K562 (cell line): ENCODE data around the gene LRMDA. TPM values are rescaled to one million over a fixed set of nuclear protein-coding genes. Genes with fewer than 3 reads are reported as not detected.

ENCODE experiments used
- ATAC-seq: fragments of 200-7000 bp; cut with Tn5 transposase; 3 replicates; pipeline ENCODE4 v1.9.1; 2020; ENCODE audit warnings: moderate library complexity
- BruUV-seq: library from RNA; stranded (reverse); fragments of 400-500 nt; replicated peaks from 2 replicates; lab custom pipeline; 2021; lab: Mats Ljungman, UMichigan
- CTCF ChIA-PET: fragments of 300-600 bp; formaldehyde crosslinking; extraction: SDS; loops from one replicate; lab custom pipeline; 2021; ENCODE audit warnings: low intra/inter-chr PET ratio; lab: Yijun Ruan, JAX
- POLR2A ChIA-PET: fragments of 300-600, 350-650 bp; sonication (Branson Sonifier 250); formaldehyde crosslinking; extraction: SDS; loops from one replicate; lab custom pipeline; 2021; ENCODE audit warnings: antibody characterized with exemption, inconsistent platforms; lab: Yijun Ruan, JAX
- DNase-seq, 4 experiments: peaks; one replicate each; pipeline versions ENCODE4 v3.0.0 to v3.0.0-alpha.2; 2011 to 2018; ENCODE audit warnings: low spot score in 3 of 4, mixed read lengths in 3 of 4; ENCODE audit errors: extremely low read depth in 1 of 4
- FAIRE-seq: peaks from 2 replicates; lab custom pipeline; 2011; peaks lifted over from hg19 to GRCh38; lab: Jason Lieb, UNC
- H2AFZ ChIP-seq: 2 replicates; pipeline ENCODE4 v1.6.0; 2011; ENCODE audit warnings: low read depth, low read length, control low read depth, inconsistent platforms
- H3K27ac ChIP-seq: fragments of 200-600 bp; 3 replicates; pipeline ENCODE4 v1.8.0; 2011; ENCODE audit warnings: low read depth, mild to moderate bottlenecking, control low read depth, inconsistent platforms, low read length, moderate library complexity, mixed read lengths; ENCODE audit errors: extremely low read depth
- H3K27me3 ChIP-seq, 2 experiments: fragments of 300-600 bp in 1 of 2; 2 replicates in 1 of 2; 3 replicates in 1 of 2; pipeline versions ENCODE4 v1.6.0 to v1.8.0; 2011; ENCODE audit warnings: inconsistent platforms in 2 of 2, low read length in 2 of 2, mild to moderate bottlenecking in 1 of 2, mixed read lengths in 1 of 2, moderate library complexity in 1 of 2; ENCODE audit not compliant: control insufficient read depth in 2 of 2, insufficient read depth in 2 of 2
- H3K36me3 ChIP-seq: fragments of 300-600 bp; 3 replicates; pipeline ENCODE4 v1.8.0; 2011; ENCODE audit warnings: mild to moderate bottlenecking, low read length, inconsistent platforms; ENCODE audit not compliant: control insufficient read depth, insufficient read depth
- H3K4me1 ChIP-seq, 2 experiments: fragments of 200-600 bp in 1 of 2; replicated peaks in 1 of 2; 2 replicates in 1 of 2; 3 replicates in 1 of 2; pipeline versions ENCODE4 v1.5.1 to v1.8.0; 2011; ENCODE audit warnings: inconsistent platforms in 2 of 2, low read length in 2 of 2, mild to moderate bottlenecking in 1 of 2, mixed read lengths in 1 of 2, moderate library complexity in 1 of 2; ENCODE audit not compliant: control insufficient read depth in 2 of 2, insufficient read depth in 2 of 2
- H3K4me2 ChIP-seq: 2 replicates; pipeline ENCODE4 v1.6.1; 2011; ENCODE audit warnings: low read length, control low read depth, inconsistent platforms, mixed read lengths; ENCODE audit not compliant: insufficient read depth
- H3K4me3 ChIP-seq: fragments of 200-600 bp; sonication (generic), shearing (Covaris generic); 2 replicates; pipeline ENCODE4 v1.5.1; 2016; ENCODE audit warnings: control low read depth, inconsistent platforms
- H3K79me2 ChIP-seq: fragments of 200-600 bp; 3 replicates; pipeline ENCODE4 v1.8.0; 2011; ENCODE audit warnings: low read length, inconsistent platforms; ENCODE audit not compliant: control insufficient read depth, insufficient read depth
- H3K9ac ChIP-seq, 2 experiments: 2 replicates each; pipeline versions ENCODE4 v1.6.0 to v1.6.1; 2011; ENCODE audit warnings: low read depth in 2 of 2, low read length in 2 of 2, control low read depth in 1 of 2, inconsistent platforms in 1 of 2, mild to moderate bottlenecking in 1 of 2, mixed read lengths in 1 of 2; ENCODE audit not compliant: insufficient read depth in 1 of 2
- H3K9me1 ChIP-seq: one replicate; pipeline ENCODE4 v1.6.0; 2011; ENCODE audit warnings: inconsistent platforms, mild to moderate bottlenecking, low read length, moderate library complexity; ENCODE audit not compliant: control insufficient read depth, insufficient read depth
- H3K9me3 ChIP-seq: replicated peaks from 2 replicates; pipeline ENCODE4 v1.5.1; 2011; ENCODE audit warnings: low read depth, low read length, inconsistent platforms; ENCODE audit not compliant: control insufficient read depth, insufficient read depth
- H4K20me1 ChIP-seq: replicated peaks from 2 replicates; pipeline ENCODE4 v1.6.1; 2011; ENCODE audit warnings: low read length, inconsistent platforms, mixed read lengths; ENCODE audit not compliant: control insufficient read depth, insufficient read depth
- COPS2 ChIP-seq: fragments of 450-650 bp; conservative IDR thresholded peaks from 2 replicates; pipeline ENCODE4 v1.6.1; 2016; ENCODE audit warnings: mild to moderate bottlenecking, moderate library complexity
- FOXM1 ChIP-seq, 2 experiments: fragments of 450-650 bp in 1 of 2; sonication (generic) in 1 of 2; formaldehyde crosslinking in 1 of 2; IDR thresholded peaks; 2 replicates each; pipeline versions ENCODE4 v1.6.1 to v1.9.0; 2017 to 2022; ENCODE audit warnings: low read depth in 2 of 2, mild to moderate bottlenecking in 2 of 2, missing genetic modification reagents in 1 of 2, moderate library complexity in 1 of 2
- SAP30 ChIP-seq: fragments of 200-600 bp; sonication (generic); IDR thresholded peaks from 2 replicates; pipeline ENCODE4 v1.6.1; 2012; ENCODE audit warnings: borderline replicate concordance, low read depth, mild to moderate bottlenecking, moderate library complexity, low read length, control low read depth, inconsistent platforms; ENCODE audit not compliant: insufficient read depth, poor library complexity, severe bottlenecking
- SLC30A9 ChIP-seq: fragments of 250-450 bp; sonication (Bioruptor Pico); IDR thresholded peaks from 2 replicates; pipeline ENCODE4 v1.8.0; 2022; ENCODE audit warnings: mild to moderate bottlenecking, moderate library complexity
- SUPT5H ChIP-seq: fragments of 450-650 bp; IDR thresholded peaks from 2 replicates; pipeline ENCODE4 v1.6.1; 2016
- ZFP1 ChIP-seq: fragments of 450-650 bp; formaldehyde crosslinking; IDR thresholded peaks from 2 replicates; pipeline ENCODE4 v1.4.0; 2020; ENCODE audit warnings: mild to moderate bottlenecking, mixed read lengths
- ZNF143 ChIP-seq: sonication (generic); formaldehyde crosslinking; IDR thresholded peaks from 2 replicates; pipeline ENCODE4 v1.9.0; 2022; ENCODE audit warnings: mild to moderate bottlenecking, missing genetic modification reagents
- WGBS: fragments of 100-300 bp; shearing (Covaris generic); methylation state at CpG from one replicate; pipeline ENCODE4 v1.1.6; 2016; ENCODE audit warnings: low coverage, mixed read lengths; ENCODE audit not compliant: insufficient coverage; ENCODE audit errors: missing lambda C conversion rate; 5-methylcytosine and 5-hydroxymethylcytosine counted together
- in situ Hi-C: fragments of 300-500 bp; cut with MboI; formaldehyde crosslinking; loops from 4 replicates; pipeline ENCODE4 v1.15.0; 2018; ENCODE audit warnings: inconsistent platforms, mixed read lengths
- intact Hi-C: fragments of 100-400 bp; cut with micrococcal nuclease; formaldehyde crosslinking; loops from 2 replicates; pipeline ENCODE4 v1.14.2; 2022
- polyA plus RNA-seq, 8 experiments: library from polyadenylated mRNA; depleted of rRNA in 4 of 8; stranded (reverse) in 5 of 8; unstranded in 3 of 8; fragments of >200 nt; fragmentation: Nextera tagmentation in 2 of 8; fragmentation: Illumina TruSeq in 1 of 8; extraction: Ambion mirVana in 2 of 8; extraction: Trizol in 1 of 8; gene quantifications; 2 replicates each; pipeline versions ENCODE4 v1.2.1 to v1.2.3, GENCODE V29; 2011 to 2014; ENCODE audit warnings: inconsistent platforms in 1 of 8, missing spikeins in 1 of 8
- total RNA-seq, 7 experiments: library from RNA; depleted of rRNA in 6 of 7; stranded (reverse); fragments of >200 nt in 6 of 7; fragmentation: Illumina TruSeq in 2 of 7; extraction: Trizol in 2 of 7; gene quantifications; 2 replicates each; pipeline versions ENCODE4 v1.2.1 to v1.2.3, GENCODE V29; 2011 to 2021; ENCODE audit warnings: low replicate concordance in 1 of 7
- TF ChIP-seq, protein P1 (sequence below): fragments of 150-350 bp; conservative IDR thresholded peaks from 2 replicates; pipeline ENCODE4 v1.6.1; 2014; ENCODE audit warnings: low read length
- TF ChIP-seq, protein P2 (sequence below): fragments of 250-450 bp; sonication (Bioruptor Pico); IDR thresholded peaks from 2 replicates; pipeline ENCODE4 v1.8.0; 2022; ENCODE audit warnings: inconsistent platforms
- TF ChIP-seq, protein P3 (sequence below), 2 experiments: IDR thresholded peaks in 1 of 2; conservative IDR thresholded peaks in 1 of 2; 2 replicates each; pipeline ENCODE4 v1.6.1; 2016; ENCODE audit warnings: low read depth in 2 of 2, mild to moderate bottlenecking in 1 of 2, missing compliant biosample characterization in 1 of 2, missing genetic modification characterization in 1 of 2, moderate library complexity in 1 of 2

LRMDA gene
- total and polyA plus RNA-seq, 9 of the 15 experiments (the other 6 are each of a cell fraction or from before 2014, with no cell fraction given): 0.25 TPM; not detected in 8

DNA sequence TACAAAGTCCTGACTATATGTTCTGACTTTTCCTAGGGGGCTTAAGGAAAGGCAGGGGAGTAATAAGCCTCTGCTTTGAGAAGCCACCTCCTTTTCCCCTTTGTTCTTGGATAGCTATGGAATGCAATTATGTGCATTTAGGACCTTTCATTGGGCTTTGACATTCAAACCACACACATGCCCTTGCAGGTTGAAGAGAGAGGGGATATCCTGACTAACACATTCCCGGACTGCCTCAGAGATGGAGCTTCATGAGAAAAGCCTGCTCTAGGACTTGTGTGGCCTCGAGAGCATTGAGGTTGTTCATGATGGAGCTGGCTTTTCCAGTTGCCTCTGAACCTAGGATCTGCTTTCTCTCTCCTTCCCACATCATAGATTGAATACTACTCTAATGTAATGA, 694.5 kb downstream of the LRMDA start:
- intact Hi-C loops (no loop called here), in situ Hi-C loops (no loop called here)
- ATAC-seq: no peak
- no peak for FAIRE-seq
- ChIA-PET POLR2A (no interaction called here), CTCF (no interaction called here)
- no peaks in the 10 kb centered on the region for H3K79me2 ChIP-seq
- H3K4me2 ChIP-seq: no peak overlapping the region
- H4K20me1 ChIP-seq: no peaks in the 10 kb centered on the region
- no peak for DNase-seq
- H3K9me1 ChIP-seq: no peaks in the 10 kb centered on the region
- no peak overlapping the region for H3K4me3 ChIP-seq
- H3K9me3 ChIP-seq: no peaks in the 10 kb centered on the region
- TF ChIP-seq COPS2 (no peak), SUPT5H (no peak), FOXM1 (IDR thresholded peaks at IDR 0.05; ENCODE audit: low read depth) (no peak), FOXM1 (CRISPR knock-in tag; IDR thresholded peaks at IDR 0.05; ENCODE audit: low read depth) (no peak), SLC30A9 (CRISPR knock-in tag) (no peak), ZFP1 (no peak), ZNF143 (CRISPR knock-in tag) (no peak), SAP30 (no peak)
- TF ChIP-seq, protein P1, sequence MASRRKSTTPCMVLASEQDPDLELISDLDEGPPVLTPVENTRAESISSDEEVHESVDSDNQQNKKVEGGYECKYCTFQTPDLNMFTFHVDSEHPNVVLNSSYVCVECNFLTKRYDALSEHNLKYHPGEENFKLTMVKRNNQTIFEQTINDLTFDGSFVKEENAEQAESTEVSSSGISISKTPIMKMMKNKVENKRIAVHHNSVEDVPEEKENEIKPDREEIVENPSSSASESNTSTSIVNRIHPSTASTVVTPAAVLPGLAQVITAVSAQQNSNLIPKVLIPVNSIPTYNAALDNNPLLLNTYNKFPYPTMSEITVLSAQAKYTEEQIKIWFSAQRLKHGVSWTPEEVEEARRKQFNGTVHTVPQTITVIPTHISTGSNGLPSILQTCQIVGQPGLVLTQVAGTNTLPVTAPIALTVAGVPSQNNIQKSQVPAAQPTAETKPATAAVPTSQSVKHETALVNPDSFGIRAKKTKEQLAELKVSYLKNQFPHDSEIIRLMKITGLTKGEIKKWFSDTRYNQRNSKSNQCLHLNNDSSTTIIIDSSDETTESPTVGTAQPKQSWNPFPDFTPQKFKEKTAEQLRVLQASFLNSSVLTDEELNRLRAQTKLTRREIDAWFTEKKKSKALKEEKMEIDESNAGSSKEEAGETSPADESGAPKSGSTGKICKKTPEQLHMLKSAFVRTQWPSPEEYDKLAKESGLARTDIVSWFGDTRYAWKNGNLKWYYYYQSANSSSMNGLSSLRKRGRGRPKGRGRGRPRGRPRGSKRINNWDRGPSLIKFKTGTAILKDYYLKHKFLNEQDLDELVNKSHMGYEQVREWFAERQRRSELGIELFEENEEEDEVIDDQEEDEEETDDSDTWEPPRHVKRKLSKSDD: no peak
- TF ChIP-seq, protein P2, sequence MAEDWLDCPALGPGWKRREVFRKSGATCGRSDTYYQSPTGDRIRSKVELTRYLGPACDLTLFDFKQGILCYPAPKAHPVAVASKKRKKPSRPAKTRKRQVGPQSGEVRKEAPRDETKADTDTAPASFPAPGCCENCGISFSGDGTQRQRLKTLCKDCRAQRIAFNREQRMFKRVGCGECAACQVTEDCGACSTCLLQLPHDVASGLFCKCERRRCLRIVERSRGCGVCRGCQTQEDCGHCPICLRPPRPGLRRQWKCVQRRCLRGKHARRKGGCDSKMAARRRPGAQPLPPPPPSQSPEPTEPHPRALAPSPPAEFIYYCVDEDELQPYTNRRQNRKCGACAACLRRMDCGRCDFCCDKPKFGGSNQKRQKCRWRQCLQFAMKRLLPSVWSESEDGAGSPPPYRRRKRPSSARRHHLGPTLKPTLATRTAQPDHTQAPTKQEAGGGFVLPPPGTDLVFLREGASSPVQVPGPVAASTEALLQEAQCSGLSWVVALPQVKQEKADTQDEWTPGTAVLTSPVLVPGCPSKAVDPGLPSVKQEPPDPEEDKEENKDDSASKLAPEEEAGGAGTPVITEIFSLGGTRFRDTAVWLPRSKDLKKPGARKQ (CRISPR knock-in tag): no peak
- TF ChIP-seq, protein P3, sequence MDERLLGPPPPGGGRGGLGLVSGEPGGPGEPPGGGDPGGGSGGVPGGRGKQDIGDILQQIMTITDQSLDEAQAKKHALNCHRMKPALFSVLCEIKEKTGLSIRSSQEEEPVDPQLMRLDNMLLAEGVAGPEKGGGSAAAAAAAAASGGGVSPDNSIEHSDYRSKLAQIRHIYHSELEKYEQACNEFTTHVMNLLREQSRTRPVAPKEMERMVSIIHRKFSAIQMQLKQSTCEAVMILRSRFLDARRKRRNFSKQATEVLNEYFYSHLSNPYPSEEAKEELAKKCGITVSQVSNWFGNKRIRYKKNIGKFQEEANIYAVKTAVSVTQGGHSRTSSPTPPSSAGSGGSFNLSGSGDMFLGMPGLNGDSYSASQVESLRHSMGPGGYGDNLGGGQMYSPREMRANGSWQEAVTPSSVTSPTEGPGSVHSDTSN (CRISPR knock-in tag; IDR thresholded peaks at IDR 0.05; ENCODE audit: low read depth): no peak
- TF ChIP-seq, protein P3 (tag; conservative IDR thresholded peaks at IDR 0.05; ENCODE audit: low read depth): no peak
- H3K4me1 ChIP-seq: no peaks in the 10 kb centered on the region
- H3K9ac ChIP-seq: no peak overlapping the region
- no peak overlapping the region for H2AFZ ChIP-seq
- no peak overlapping the region for H3K27ac ChIP-seq
- no TSS peak for BruUV-seq
- no peaks in the 10 kb centered on the region for H3K27me3 ChIP-seq
- H3K36me3 ChIP-seq: no peaks in the 10 kb centered on the region
- 0% methylated on average over 2 of the region's 2 CpGs for WGBS
